HepG2 (cell line): ENCODE results near the gene COX7B. TPM values are rescaled to one million over a fixed set of nuclear protein-coding genes. Genes with fewer than 3 reads are reported as not detected.

Source experiments
- BHLHE40 ChIP-seq: IDR thresholded peaks from 2 replicates; pipeline ENCODE4 v1.6.1; 2011; ENCODE audit warnings: low read length, improper control_type of control experiment
- CHCHD3 ChIP-seq: sonication (generic); formaldehyde crosslinking; IDR thresholded peaks from 2 replicates; pipeline ENCODE4 v1.8.0; 2022; ENCODE audit warnings: mild to moderate bottlenecking, missing genetic modification reagents, moderate library complexity
- DNMT3B ChIP-seq: conservative IDR thresholded peaks from 2 replicates; pipeline ENCODE4 v1.6.1; 2016; ENCODE audit warnings: missing biosample characterization, control low read depth
- EHMT2 ChIP-seq: fragments of 200-600 bp; sonication (generic); IDR thresholded peaks from 2 replicates; pipeline ENCODE4 v1.7.0; 2017; ENCODE audit warnings: antibody characterized with exemption, low read depth, low read length, borderline replicate concordance
- ELF1 ChIP-seq: sonication (generic); formaldehyde crosslinking; IDR thresholded peaks from 2 replicates; pipeline ENCODE4 v1.4.0; 2020; ENCODE audit warnings: missing genetic modification reagents
- ETV6 ChIP-seq: sonication (generic); formaldehyde crosslinking; conservative IDR thresholded peaks from 2 replicates; pipeline ENCODE4 v1.4.0; 2020; ENCODE audit warnings: missing genetic modification reagents
- FOXA3 ChIP-seq: IDR thresholded peaks from 2 replicates; pipeline ENCODE4 v1.6.1; 2016; ENCODE audit warnings: missing genetic modification reagents, missing compliant biosample characterization
- GABPA ChIP-seq, 2 experiments: IDR thresholded peaks; 2 replicates each; pipeline ENCODE4 v1.6.1; 2011 to 2016; ENCODE audit warnings: low read depth in 2 of 2, low read length in 1 of 2, missing biosample characterization in 1 of 2, missing genetic modification characterization in 1 of 2
- GATAD1 ChIP-seq: IDR thresholded peaks from 2 replicates; pipeline ENCODE4 v1.6.1; 2016; ENCODE audit warnings: missing genetic modification reagents, missing compliant biosample characterization
- GATAD2A ChIP-seq: IDR thresholded peaks from 2 replicates; pipeline ENCODE4 v1.6.1; 2016
- MAFF ChIP-seq: IDR thresholded peaks from 2 replicates; pipeline ENCODE4 v1.6.1; 2011; ENCODE audit warnings: low read depth, low read length, improper control_type of control experiment
- MEF2D ChIP-seq: sonication (generic); formaldehyde crosslinking; IDR thresholded peaks from 2 replicates; pipeline ENCODE4 v1.5.1; 2020; ENCODE audit warnings: mild to moderate bottlenecking, missing genetic modification reagents
- MLX ChIP-seq: IDR thresholded peaks from 2 replicates; pipeline ENCODE4 v1.6.1; 2016
- MXD3 ChIP-seq: IDR thresholded peaks from 2 replicates; pipeline ENCODE4 v1.6.1; 2016; ENCODE audit warnings: mild to moderate bottlenecking, missing biosample characterization, missing genetic modification reagents
- NFE2 ChIP-seq: sonication (generic); formaldehyde crosslinking; IDR thresholded peaks from 2 replicates; pipeline ENCODE4 v1.4.0; 2020; ENCODE audit warnings: missing genetic modification reagents
- NR1H2 ChIP-seq: sonication (generic); formaldehyde crosslinking; IDR thresholded peaks from 2 replicates; pipeline ENCODE4 v1.8.1; 2022; ENCODE audit warnings: low read depth, missing genetic modification reagents, borderline replicate concordance
- PAX8 ChIP-seq: sonication (generic); formaldehyde crosslinking; IDR thresholded peaks from 2 replicates; pipeline ENCODE4 v1.8.0; 2022; ENCODE audit warnings: mild to moderate bottlenecking, missing genetic modification reagents, borderline replicate concordance
- TBL1XR1 ChIP-seq: fragments of 150-350 bp; IDR thresholded peaks from 2 replicates; pipeline ENCODE4 v1.6.1; 2014; ENCODE audit warnings: borderline replicate concordance, low read length; ENCODE audit not compliant: partially characterized antibody
- TEAD2 ChIP-seq: sonication (generic); formaldehyde crosslinking; IDR thresholded peaks from 2 replicates; pipeline ENCODE4 v1.9.0; 2021; ENCODE audit warnings: missing genetic modification reagents
- ZNF136 ChIP-seq: sonication (generic); formaldehyde crosslinking; IDR thresholded peaks from 2 replicates; pipeline ENCODE4 v1.8.1; 2022; ENCODE audit warnings: low read depth, mild to moderate bottlenecking, moderate library complexity, missing genetic modification reagents
- ZNF253 ChIP-seq: sonication (generic); formaldehyde crosslinking; IDR thresholded peaks from 2 replicates; pipeline ENCODE4 v1.8.0; 2022; ENCODE audit warnings: mild to moderate bottlenecking, missing genetic modification reagents, borderline replicate concordance
- ZNF326 ChIP-seq: sonication (generic); formaldehyde crosslinking; IDR thresholded peaks from 2 replicates; pipeline ENCODE4 v1.4.0; 2020; ENCODE audit warnings: missing genetic modification reagents, borderline replicate concordance
- ZNF329 ChIP-seq: sonication (generic); formaldehyde crosslinking; IDR thresholded peaks from 2 replicates; pipeline ENCODE4 v1.9.0; 2021; ENCODE audit warnings: low read depth, mild to moderate bottlenecking, missing genetic modification reagents
- ZNF350 ChIP-seq: sonication (generic); formaldehyde crosslinking; IDR thresholded peaks from 2 replicates; pipeline ENCODE4 v1.4.0; 2020; ENCODE audit warnings: mild to moderate bottlenecking, low read depth, missing genetic modification reagents, borderline replicate concordance
- ZNF362 ChIP-seq: sonication (generic); formaldehyde crosslinking; IDR thresholded peaks from 2 replicates; pipeline ENCODE4 v1.4.0; 2020; ENCODE audit warnings: missing genetic modification reagents, mild to moderate bottlenecking, borderline replicate concordance
- ZNF747 ChIP-seq: sonication (generic); formaldehyde crosslinking; IDR thresholded peaks from 2 replicates; pipeline ENCODE4 v1.8.1; 2023; ENCODE audit warnings: missing genetic modification reagents, mild to moderate bottlenecking, borderline replicate concordance
- ZNF784 ChIP-seq: sonication (generic); formaldehyde crosslinking; IDR thresholded peaks from 2 replicates; pipeline ENCODE4 v1.5.1; 2020; ENCODE audit warnings: missing genetic modification reagents, mild to moderate bottlenecking, borderline replicate concordance
- ZNF839 ChIP-seq: sonication (generic); formaldehyde crosslinking; IDR thresholded peaks from 2 replicates; pipeline ENCODE4 v1.4.0; 2020; ENCODE audit warnings: missing genetic modification reagents, mild to moderate bottlenecking, borderline replicate concordance
- polyA plus RNA-seq, 8 experiments: library from polyadenylated mRNA; depleted of rRNA in 3 of 8; stranded (reverse) in 7 of 8; unstranded in 1 of 8; fragments of >200 nt; fragmentation: Illumina TruSeq in 4 of 8; extraction: Trizol in 4 of 8; gene quantifications; 2 replicates each; pipeline versions ENCODE4 v1.2.1 to v1.2.3, GENCODE V29; 2011 to 2016; ENCODE audit warnings: low read depth in 4 of 8, missing spikeins in 1 of 8, mixed read lengths in 1 of 8; ENCODE audit not compliant: insufficient read depth in 1 of 8
- total RNA-seq, 5 experiments: library from RNA; depleted of rRNA; stranded (reverse); fragments of >200 nt; fragmentation: Illumina TruSeq; extraction: Trizol; gene quantifications; 2 replicates each; pipeline ENCODE4 v1.2.3, GENCODE V29; 2016; ENCODE audit warnings: low read depth in 1 of 5

The COX7B gene
- total and polyA plus RNA-seq, 2 of the 13 experiments (the other 11 are each of a cell fraction or from before 2014, with no cell fraction given): 375 to 635 TPM

GRCh38 chrX:77910108-77910840 lies 11.0 kb downstream of the COX7B start, which contains the start of gene ATP7A (continued):
- TF ChIP-seq ZNF747: no peak
- TF ChIP-seq MXD3: 0 out of 2 replicates have a peak, but pooled peaks have one; percentile 36
- TF ChIP-seq NFE2 (CRISPR knock-in tag): no peak
- TF ChIP-seq TBL1XR1: no peak
- TF ChIP-seq GABPA (IDR thresholded peaks at IDR 0.05; ENCODE audit: low read depth, low read length): peak; percentile 67
- peak; percentile 91 for TF ChIP-seq GABPA (CRISPR knock-in tag; IDR thresholded peaks at IDR 0.05; ENCODE audit: low read depth)
- no peak for TF ChIP-seq ZNF839 (CRISPR knock-in tag)
- peak; percentile 51; the same call in 1 of the 2 replicates for TF ChIP-seq MLX (CRISPR knock-in tag)
- no peak for TF ChIP-seq ZNF784
- peak; percentile 89 for TF ChIP-seq ELF1 (CRISPR knock-in tag)
- peak; percentile 94 for TF ChIP-seq BHLHE40
- TF ChIP-seq ZNF350 (CRISPR knock-in tag): peak; percentile 53; the same call in 1 of the 2 replicates
- TF ChIP-seq ETV6 (CRISPR knock-in tag): 0 out of 2 replicates have a peak, but pooled peaks have one; percentile 34
- no peak for TF ChIP-seq ZNF326 (CRISPR knock-in tag)
- no peak for TF ChIP-seq ZNF253
- TF ChIP-seq GATAD2A: peak; percentile 40; the same call in 1 of the 2 replicates
- TF ChIP-seq DNMT3B (CRISPR knock-in tag): no peak
- TF ChIP-seq FOXA3 (CRISPR knock-in tag): no peak
- no peak for TF ChIP-seq TEAD2
- TF ChIP-seq EHMT2: no peak
- no peak for TF ChIP-seq MEF2D (CRISPR knock-in tag)
- no peak for TF ChIP-seq NR1H2 (CRISPR knock-in tag)
- TF ChIP-seq GATAD1 (CRISPR knock-in tag): peak; percentile 72; the same call in 1 of the 2 replicates
- TF ChIP-seq ZNF136 (CRISPR knock-in tag): no peak
- TF ChIP-seq ZNF329 (CRISPR knock-in tag): no peak
- TF ChIP-seq MAFF: no peak
- no peak for TF ChIP-seq ZNF362 (CRISPR knock-in tag)
- no peak for TF ChIP-seq PAX8 (CRISPR knock-in tag)
- TF ChIP-seq CHCHD3 (CRISPR knock-in tag): no peak
